Endothelial cell of umbilical vein (primary cell): ENCODE data around the gene CHN2. TPM values are rescaled to one million over a fixed set of nuclear protein-coding genes. Genes with fewer than 3 reads are reported as not detected.

Source experiments
- BruUV-seq: library from RNA; stranded (reverse); fragments of 400-500 nt; replicated peaks from 2 replicates; lab custom pipeline; 2021; lab: Mats Ljungman, UMichigan
- CTCF ChIA-PET: fragments of 300-600, 350-600 bp; sonication (Branson Sonifier 250); formaldehyde crosslinking; loops from one replicate; lab custom pipeline; 2021; ENCODE audit warnings: antibody characterized with exemption, inconsistent platforms; lab: Charles Lee
- POLR2A ChIA-PET: fragments of 300-600, 350-600 bp; sonication (Branson Sonifier 250); formaldehyde crosslinking; loops from one replicate; lab custom pipeline; 2021; ENCODE audit warnings: antibody characterized with exemption, inconsistent platforms; lab: Charles Lee
- DNase-seq: peaks from one replicate; pipeline ENCODE4 v3.0.0-alpha.2; 2011; ENCODE audit warnings: low read depth, low spot score
- FAIRE-seq: peaks from 2 replicates; lab custom pipeline; 2011; peaks lifted over from hg19 to GRCh38; lab: Jason Lieb, UNC
- H2AFZ ChIP-seq: 2 replicates; pipeline ENCODE4 v1.6.0; 2012; ENCODE audit warnings: low read depth, low read length, control low read depth, inconsistent platforms
- H3K27ac ChIP-seq: 2 replicates; pipeline ENCODE4 v1.5.1; 2011; ENCODE audit warnings: low read depth, mild to moderate bottlenecking, control low read depth, low read length, moderate library complexity; ENCODE audit not compliant: insufficient read depth
- H3K27me3 ChIP-seq, 2 experiments: 2 replicates each; pipeline versions ENCODE4 v1.6.0 to v1.6.1; 2011; ENCODE audit warnings: low read length in 2 of 2, mixed read lengths in 1 of 2; ENCODE audit not compliant: control insufficient read depth in 2 of 2, insufficient read depth in 2 of 2
- H3K36me3 ChIP-seq, 2 experiments: 2 replicates in 1 of 2; 3 replicates in 1 of 2; pipeline ENCODE4 v1.5.1; 2011; ENCODE audit warnings: low read length in 2 of 2, mild to moderate bottlenecking in 1 of 2, moderate library complexity in 1 of 2; ENCODE audit not compliant: control insufficient read depth in 2 of 2, insufficient read depth in 2 of 2; ENCODE audit errors: extremely low read depth in 1 of 2
- H3K4me1 ChIP-seq: 3 replicates; pipeline ENCODE4 v1.5.1; 2011; ENCODE audit warnings: mild to moderate bottlenecking, low read length; ENCODE audit not compliant: control insufficient read depth, insufficient read depth; ENCODE audit errors: extremely low read depth
- H3K4me2 ChIP-seq: 2 replicates; pipeline ENCODE4 v1.6.1; 2011; ENCODE audit warnings: low read length, control low read depth, mixed read lengths; ENCODE audit not compliant: insufficient read depth
- H3K4me3 ChIP-seq, 3 experiments: fragments of 200-600 bp in 1 of 3; sonication (generic), shearing (Covaris generic) in 1 of 3; replicated peaks in 1 of 3; 2 replicates each; pipeline ENCODE4 v1.5.1; 2011 to 2016; ENCODE audit warnings: control low read depth in 3 of 3, low read length in 3 of 3, mild to moderate bottlenecking in 2 of 3, inconsistent platforms in 1 of 3, low read depth in 1 of 3, moderate library complexity in 1 of 3; ENCODE audit not compliant: insufficient read depth in 1 of 3
- H3K79me2 ChIP-seq: 2 replicates; pipeline ENCODE4 v1.6.0; 2012; ENCODE audit warnings: low read length, inconsistent platforms; ENCODE audit not compliant: control insufficient read depth, insufficient read depth
- H3K9ac ChIP-seq: replicated peaks from 2 replicates; pipeline ENCODE3; 2011; ENCODE audit warnings: low read length, control low read depth; ENCODE audit not compliant: insufficient read depth; ENCODE audit errors: extremely low read depth
- H3K9me1 ChIP-seq: replicated peaks from 3 replicates; pipeline ENCODE4 v1.6.0; 2011; ENCODE audit warnings: mild to moderate bottlenecking, low read length; ENCODE audit not compliant: control insufficient read depth, insufficient read depth; ENCODE audit errors: extremely low read depth
- H3K9me3 ChIP-seq: replicated peaks from 2 replicates; pipeline ENCODE4 v1.5.1; 2012; ENCODE audit warnings: low read length, inconsistent platforms; ENCODE audit not compliant: control insufficient read depth, insufficient read depth
- H4K20me1 ChIP-seq: replicated peaks from 2 replicates; pipeline ENCODE3; 2011; ENCODE audit warnings: mild to moderate bottlenecking, low read length; ENCODE audit not compliant: control insufficient read depth, insufficient read depth; ENCODE audit errors: extremely low read depth
- CTCF ChIP-seq, 2 donors: IDR thresholded peaks; 1 replicate in 1 of 2; 2 replicates in 1 of 2; pipeline ENCODE4 v1.5.1; 2011; ENCODE audit warnings: low read length in 2 of 2, mild to moderate bottlenecking in 2 of 2, moderate library complexity in 2 of 2, control low read depth in 1 of 2, inconsistent platforms in 1 of 2, low read depth in 1 of 2; ENCODE audit not compliant: insufficient read depth in 1 of 2; ENCODE audit errors: extremely low read depth in 1 of 2
- EZH2 ChIP-seq: IDR thresholded peaks from 2 replicates; pipeline ENCODE4 v1.6.1; 2012; ENCODE audit warnings: borderline replicate concordance, low read depth, mild to moderate bottlenecking, moderate library complexity, low read length, inconsistent platforms; ENCODE audit not compliant: severe bottlenecking
- FOS ChIP-seq: IDR thresholded peaks from 2 replicates; pipeline ENCODE4 v1.6.1; 2011; ENCODE audit warnings: mild to moderate bottlenecking, low read length, moderate library complexity, borderline replicate concordance; ENCODE audit not compliant: insufficient read depth
- GATA2 ChIP-seq: IDR thresholded peaks from 2 replicates; pipeline ENCODE4 v1.7.0; 2011; ENCODE audit warnings: low read depth, mild to moderate bottlenecking, moderate library complexity, mixed read lengths, low read length; ENCODE audit not compliant: insufficient read length, insufficient read depth
- JUN ChIP-seq: IDR thresholded peaks from 2 replicates; pipeline ENCODE4 v1.6.1; 2011; ENCODE audit warnings: borderline replicate concordance, low read depth; ENCODE audit not compliant: insufficient read length, insufficient read depth
- MAX ChIP-seq: IDR thresholded peaks from 2 replicates; pipeline ENCODE4 v1.6.1; 2011; ENCODE audit not compliant: insufficient read depth, insufficient read length
- MYC ChIP-seq: IDR thresholded peaks from one replicate; pipeline ENCODE4 v1.6.1; 2011; ENCODE audit warnings: mild to moderate bottlenecking, low read depth, low read length
- POLR2A ChIP-seq: IDR thresholded peaks from 2 replicates; pipeline ENCODE4 v1.6.1; 2012; ENCODE audit warnings: low read depth, mild to moderate bottlenecking, control low read depth, low read length
- POLR2AphosphoS5 ChIP-seq: IDR thresholded peaks from 2 replicates; pipeline ENCODE4 v1.6.1; 2012; ENCODE audit warnings: low read depth, mild to moderate bottlenecking, control low read depth, low read length, moderate library complexity; ENCODE audit not compliant: insufficient read depth
- dilution Hi-C: fragments of 300-500 bp; cut with MboI; formaldehyde crosslinking; loops from one replicate; pipeline ENCODE4 v1.15.0; 2019; ENCODE audit warnings: low sequenced_read_pairs; ENCODE audit not compliant: extremely low pct_ligation_motif_present
- intact Hi-C: fragments of 100-400 bp; cut with micrococcal nuclease; formaldehyde crosslinking; loops from one replicate; pipeline ENCODE4 v1.10.0; 2022
- polyA plus RNA-seq, 4 experiments: library from polyadenylated mRNA; depleted of rRNA in 3 of 4; stranded (reverse) in 3 of 4; unstranded in 1 of 4; fragments of >200 nt; gene quantifications; 2 replicates each; pipeline versions ENCODE4 v1.2.1 to v1.2.3, GENCODE V29; 2011 to 2012; ENCODE audit warnings: missing spikeins in 1 of 4
- total RNA-seq: library from RNA; stranded (reverse); gene quantifications from 2 replicates; pipeline ENCODE4 v1.2.3, GENCODE V29; 2021

Gene CHN2
- total and polyA plus RNA-seq, 2 donors (not counting 3 experiments of a cell fraction or from before 2014, with no cell fraction given) = 1.4 to 5.0 TPM

GRCh38 chr7:29247224-29247962 lies 52.8 kb downstream of the CHN2 start:
- no peak for FAIRE-seq
- no TSS peak for BruUV-seq

More at GRCh38 chr7:29247224-29247962, 52.8 kb downstream of the CHN2 start:
- TF ChIP-seq POLR2A = no peak
- TF ChIP-seq JUN = no peak
- TF ChIP-seq EZH2 = no peak
- no peak for TF ChIP-seq POLR2AphosphoS5
- TF ChIP-seq CTCF (IDR thresholded peaks at IDR 0.05; ENCODE audit: extremely low read depth in 1 of 2, insufficient read depth in 1 of 2, low read depth in 1 of 2, low read length in 2 of 2) = no peak
- no peak for TF ChIP-seq MAX
- TF ChIP-seq MYC = no peak
- no peak for TF ChIP-seq GATA2
- no peak for TF ChIP-seq FOS
- Histone ChIP-seq H3K27me3 (no peaks in the 10 kb centered on the region), H3K36me3 (no peaks in the 10 kb centered on the region), H3K9ac (no peak overlapping the region), H3K4me2 (no peak overlapping the region), H3K4me1 (no peaks in the 10 kb centered on the region), H3K9me3 (no peaks in the 10 kb centered on the region), H3K9me1 (no peaks in the 10 kb centered on the region), H2AFZ (no peak overlapping the region), H3K4me3 (no peak overlapping the region), H3K79me2 (no peaks in the 10 kb centered on the region), H3K27ac (no peak overlapping the region), H4K20me1 (no peaks in the 10 kb centered on the region)
- POLR2A ChIA-PET = no interaction called here
- DNase-seq = no peak
- intact Hi-C loops = no loop called here
- dilution Hi-C loops = no loop called here
- CTCF ChIA-PET = interaction anchor here (1.1 kb wide), 1 partner anchor 53 kb away, joined by 3 read pairs; no protein-coding TSS in a partner anchor
